ENCODE data around the gene DNM2.
"Not testable (repeated sequence)": the region's sequence is repeated elsewhere in the genome, so short reads cannot be mapped to it uniquely, and the experiment has no call there.

DNM2 gene

DNA sequence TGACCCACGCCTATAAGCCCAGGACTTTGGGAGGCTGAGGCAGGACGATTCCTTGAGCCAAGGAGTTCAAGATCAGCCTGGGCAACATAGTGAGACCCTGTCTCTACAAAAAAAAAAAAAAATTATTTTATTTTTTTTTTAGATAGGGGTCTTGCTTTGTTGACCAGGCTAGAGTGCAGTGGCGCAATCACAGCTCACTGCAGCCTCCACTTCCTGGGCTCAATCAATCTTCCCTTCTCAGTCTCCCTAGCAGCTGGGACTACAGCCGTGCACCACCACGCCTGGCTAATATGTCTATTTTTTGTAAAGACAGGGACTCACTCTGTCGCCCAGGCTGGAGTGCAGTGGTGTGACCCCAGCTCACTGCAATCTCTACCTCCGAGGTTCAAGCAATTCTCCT is 135.1 kb downstream of the DNM2 start:
- no peaks in the 10 kb centered on the region for H3K9me3 ChIP-seq (ENCODE audit: insufficient read depth, low read length)
- no peaks in the 10 kb centered on the region for H3K27me3 ChIP-seq (ENCODE audit: insufficient read depth, insufficient read length)
- peaks cover 3% of the 10 kb centered on the region for H3K4me1 ChIP-seq (ENCODE audit: insufficient read depth, insufficient read length)
- H3K4me3 ChIP-seq (ENCODE audit: insufficient read length, low read depth) = no peak overlapping the region
- TF ChIP-seq ZNF274 (IDR thresholded peaks at IDR 0.05; ENCODE audit: low read depth, low read length) (no peak), YY1 (IDR thresholded peaks at IDR 0.05; ENCODE audit: insufficient read depth, insufficient read length) (no peak), SUZ12 (IDR thresholded peaks at IDR 0.05; ENCODE audit: extremely low read depth, insufficient read depth, insufficient read length) (no peak)
- H3K36me3 ChIP-seq (ENCODE audit: insufficient read depth, insufficient read length, low read length) = no peaks in the 10 kb centered on the region
- H3K9ac ChIP-seq (ENCODE audit: insufficient read length, low read depth) = no peak overlapping the region
- no peak for DNase-seq (ENCODE audit: low read depth, low spot score)

DNA sequence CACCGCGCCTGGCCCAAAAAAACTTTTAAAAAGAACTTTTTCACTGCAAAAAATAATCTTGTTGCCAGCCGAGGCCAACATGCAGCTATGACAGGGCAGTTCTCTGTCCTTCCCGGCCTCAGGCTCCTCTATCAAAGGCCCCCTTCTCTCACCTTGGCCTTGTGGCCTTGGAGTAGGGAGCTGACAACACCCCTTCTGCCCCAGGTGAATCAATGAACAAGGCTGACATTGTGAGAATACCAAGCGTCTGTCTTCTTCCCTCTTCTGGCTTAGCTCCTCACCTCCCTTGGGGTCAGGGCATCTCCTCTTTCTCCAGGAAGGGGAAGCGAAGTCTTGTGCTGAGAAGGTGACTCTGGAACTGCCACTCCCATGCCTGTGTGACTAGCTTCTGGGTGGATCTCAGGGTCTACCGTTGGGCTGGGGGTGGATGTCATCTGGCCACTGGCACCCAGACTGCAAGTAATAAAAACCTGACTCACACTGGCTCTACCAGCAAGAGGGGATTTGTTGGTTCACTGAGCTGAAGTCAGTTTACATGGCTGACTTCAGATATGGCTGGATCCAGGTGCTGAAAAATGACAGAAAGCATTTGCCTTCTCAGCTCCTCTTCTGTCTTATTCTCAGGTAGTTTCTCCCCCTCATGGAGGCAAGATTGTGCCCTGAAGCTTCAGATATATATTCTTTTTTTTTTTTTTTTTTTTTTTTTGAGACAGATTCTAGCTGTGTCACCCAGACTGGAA is 136.6 kb downstream of the DNM2 start:
- Histone ChIP-seq H3K4me3 (ENCODE audit: insufficient read length, low read depth) (no peak overlapping the region), H3K9ac (ENCODE audit: insufficient read length, low read depth) (no peak overlapping the region)
- no peak for DNase-seq (ENCODE audit: low read depth, low spot score)

DNA sequence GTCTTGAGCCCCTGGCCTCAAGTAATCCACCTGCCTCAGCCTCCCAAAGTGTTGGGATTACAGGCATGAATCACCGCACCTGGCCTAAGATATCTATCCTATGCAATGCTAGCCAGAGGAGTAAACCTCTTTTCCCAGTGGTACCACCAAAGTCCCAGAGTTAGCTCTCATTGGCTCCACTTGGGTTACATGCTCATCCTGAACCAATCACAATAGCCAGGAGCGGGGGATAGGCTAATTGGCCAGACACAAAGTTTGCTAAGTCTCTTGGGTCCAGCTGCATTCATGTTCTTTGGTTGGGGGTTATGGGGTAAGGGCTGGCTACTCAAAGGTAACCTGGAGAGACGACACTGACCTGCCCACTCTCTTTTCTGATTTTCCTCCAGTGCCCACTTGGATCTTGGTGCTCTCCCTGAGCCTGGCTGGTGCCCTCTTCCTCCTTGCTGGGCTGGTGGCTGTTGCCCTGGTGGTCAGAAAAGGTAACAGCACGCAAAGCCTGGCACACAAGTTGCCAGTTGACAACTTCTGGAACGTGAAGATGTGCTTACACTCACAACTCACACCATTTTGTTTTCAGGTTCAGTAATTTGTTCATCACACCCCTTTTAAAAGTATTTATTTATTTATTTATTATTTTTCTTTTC is 138.1 kb downstream of the DNM2 start:
- Histone ChIP-seq H3K9ac (ENCODE audit: insufficient read length, low read depth) (no peak overlapping the region), H3K4me1 (ENCODE audit: insufficient read depth, insufficient read length) (peaks cover 2% of the 10 kb centered on the region), H3K36me3 (ENCODE audit: insufficient read depth, insufficient read length, low read length) (no peaks in the 10 kb centered on the region), H3K27me3 (ENCODE audit: insufficient read depth, insufficient read length) (no peaks in the 10 kb centered on the region), H3K9me3 (ENCODE audit: insufficient read depth, low read length) (no peaks in the 10 kb centered on the region), H3K4me3 (ENCODE audit: insufficient read length, low read depth) (no peak overlapping the region)
- no peak for TF ChIP-seq SUZ12 (IDR thresholded peaks at IDR 0.05; ENCODE audit: extremely low read depth, insufficient read depth, insufficient read length)
- no peak for TF ChIP-seq ZNF274 (IDR thresholded peaks at IDR 0.05; ENCODE audit: low read depth, low read length)
- no peak for TF ChIP-seq YY1 (IDR thresholded peaks at IDR 0.05; ENCODE audit: insufficient read depth, insufficient read length)
- no peak for DNase-seq (ENCODE audit: low read depth, low spot score)

More for the DNA sequence above, 136.6 kb downstream of the DNM2 start:
- H3K9me3 ChIP-seq (ENCODE audit: insufficient read depth, low read length) = no peaks in the 10 kb centered on the region
- H3K4me1 ChIP-seq (ENCODE audit: insufficient read depth, insufficient read length) = no peaks in the 10 kb centered on the region
- no peaks in the 10 kb centered on the region for H3K27me3 ChIP-seq (ENCODE audit: insufficient read depth, insufficient read length)
- no peaks in the 10 kb centered on the region for H3K36me3 ChIP-seq (ENCODE audit: insufficient read depth, insufficient read length, low read length)
- TF ChIP-seq SUZ12 (IDR thresholded peaks at IDR 0.05; ENCODE audit: extremely low read depth, insufficient read depth, insufficient read length) = no peak
- no peak for TF ChIP-seq ZNF274 (IDR thresholded peaks at IDR 0.05; ENCODE audit: low read depth, low read length)
- no peak for TF ChIP-seq YY1 (IDR thresholded peaks at IDR 0.05; ENCODE audit: insufficient read depth, insufficient read length)

GRCh38 chr19:10856899-10857298 is 139.0 kb downstream of the DNM2 start:
- not testable (repeated sequence) for H3K9me3 ChIP-seq (ENCODE audit: insufficient read depth, low read length); H3K36me3 ChIP-seq (ENCODE audit: insufficient read depth, insufficient read length, low read length); DNase-seq (ENCODE audit: low read depth, low spot score); H3K27me3 ChIP-seq (ENCODE audit: insufficient read depth, insufficient read length); H3K4me1 ChIP-seq (ENCODE audit: insufficient read depth, insufficient read length); H3K9ac ChIP-seq (ENCODE audit: insufficient read length, low read depth); H3K4me3 ChIP-seq (ENCODE audit: insufficient read length, low read depth)

DNA sequence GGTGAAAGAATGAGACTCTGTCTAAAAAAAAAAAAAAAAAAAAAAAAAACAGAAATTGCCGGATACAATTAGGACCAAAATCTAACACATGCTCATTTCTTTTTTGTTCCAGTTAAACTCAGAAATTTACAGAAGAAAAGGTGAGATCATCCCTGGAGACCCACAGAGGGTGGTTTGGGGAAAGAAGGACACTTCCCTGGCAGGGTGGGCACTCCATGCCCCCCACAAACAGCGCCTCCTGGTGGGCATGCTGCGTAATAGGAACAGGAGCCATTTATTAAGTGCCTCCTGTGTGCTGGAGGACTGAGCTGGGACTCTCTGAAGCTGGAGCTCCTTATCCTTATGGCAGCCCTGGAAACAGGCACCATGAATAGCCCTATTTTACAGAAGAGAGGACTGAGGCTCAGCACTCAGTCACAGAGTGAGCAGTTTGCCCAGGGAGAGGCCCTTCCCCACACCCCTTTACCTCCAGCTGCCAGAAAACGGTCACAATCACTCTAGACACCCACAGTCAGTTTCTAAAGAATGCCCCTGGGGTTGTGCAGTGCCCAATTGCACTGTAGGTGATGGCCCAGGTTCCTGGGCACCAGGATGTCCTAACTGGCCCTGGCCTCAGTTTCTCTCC is 140.4 kb downstream of the DNM2 start:
- TF ChIP-seq ZNF274 (IDR thresholded peaks at IDR 0.05; ENCODE audit: low read depth, low read length) = no peak
- no peak for TF ChIP-seq YY1 (IDR thresholded peaks at IDR 0.05; ENCODE audit: insufficient read depth, insufficient read length)
- no peak for TF ChIP-seq SUZ12 (IDR thresholded peaks at IDR 0.05; ENCODE audit: extremely low read depth, insufficient read depth, insufficient read length)
- no peak for DNase-seq (ENCODE audit: low read depth, low spot score)

GRCh38 chr19:10861103-10861651 is 143.3 kb downstream of the DNM2 start:
- peaks cover 5% of the 10 kb centered on the region for H3K4me1 ChIP-seq (ENCODE audit: insufficient read depth, insufficient read length)
- no peaks in the 10 kb centered on the region for H3K36me3 ChIP-seq (ENCODE audit: insufficient read depth, insufficient read length, low read length)
- H3K9me3 ChIP-seq (ENCODE audit: insufficient read depth, low read length) = no peaks in the 10 kb centered on the region
- H3K4me3 ChIP-seq (ENCODE audit: insufficient read length, low read depth) = no peak overlapping the region
- no peak for DNase-seq (ENCODE audit: low read depth, low spot score)
- no peak overlapping the region for H3K9ac ChIP-seq (ENCODE audit: insufficient read length, low read depth)
- H3K27me3 ChIP-seq (ENCODE audit: insufficient read depth, insufficient read length) = no peaks in the 10 kb centered on the region
- TF ChIP-seq ZNF274 (IDR thresholded peaks at IDR 0.05; ENCODE audit: low read depth, low read length) = no peak
- TF ChIP-seq YY1 (IDR thresholded peaks at IDR 0.05; ENCODE audit: insufficient read depth, insufficient read length) = no peak
- TF ChIP-seq SUZ12 (IDR thresholded peaks at IDR 0.05; ENCODE audit: extremely low read depth, insufficient read depth, insufficient read length) = no peak

More for the DNA sequence above, 140.4 kb downstream of the DNM2 start:
- Histone ChIP-seq H3K4me3 (ENCODE audit: insufficient read length, low read depth) (no peak overlapping the region), H3K9me3 (ENCODE audit: insufficient read depth, low read length) (no peaks in the 10 kb centered on the region), H3K27me3 (ENCODE audit: insufficient read depth, insufficient read length) (no peaks in the 10 kb centered on the region), H3K4me1 (ENCODE audit: insufficient read depth, insufficient read length) (peaks cover 5% of the 10 kb centered on the region), H3K36me3 (ENCODE audit: insufficient read depth, insufficient read length, low read length) (no peaks in the 10 kb centered on the region), H3K9ac (ENCODE audit: insufficient read length, low read depth) (no peak overlapping the region)

GRCh38 chr19:10862561-10863106 is 144.8 kb downstream of the DNM2 start:
- no peaks in the 10 kb centered on the region for H3K27me3 ChIP-seq (ENCODE audit: insufficient read depth, insufficient read length)
- no peak overlapping the region for H3K9ac ChIP-seq (ENCODE audit: insufficient read length, low read depth)
- H3K4me1 ChIP-seq (ENCODE audit: insufficient read depth, insufficient read length) = peaks cover 5% of the 10 kb centered on the region
- TF ChIP-seq SUZ12 (IDR thresholded peaks at IDR 0.05; ENCODE audit: extremely low read depth, insufficient read depth, insufficient read length) (no peak), ZNF274 (IDR thresholded peaks at IDR 0.05; ENCODE audit: low read depth, low read length) (no peak), YY1 (IDR thresholded peaks at IDR 0.05; ENCODE audit: insufficient read depth, insufficient read length) (no peak)
- H3K9me3 ChIP-seq (ENCODE audit: insufficient read depth, low read length) = no peaks in the 10 kb centered on the region
- DNase-seq (ENCODE audit: low read depth, low spot score) = no peak
- H3K36me3 ChIP-seq (ENCODE audit: insufficient read depth, insufficient read length, low read length) = no peaks in the 10 kb centered on the region
- H3K4me3 ChIP-seq (ENCODE audit: insufficient read length, low read depth) = no peak overlapping the region
